Measurements from ENCODE around the gene WDR35. TPM values are rescaled to one million over a fixed set of nuclear protein-coding genes. Genes with fewer than 3 reads are reported as not detected.

WDR35 gene
- total RNA-seq, 1 experiment from 2014 or later = 16.7 TPM

- peaks cover 8% of the 10 kb centered on the region for H3K23me2 ChIP-seq (ENCODE audit: insufficient read length, low read depth, low read length, poor library complexity, severe bottlenecking)
- no peak overlapping the region for H4K8ac ChIP-seq (replicated peaks; ENCODE audit: insufficient read length, low read depth, low read length)
- Mint-ChIP-seq H3K27me3 (ENCODE audit: low read depth) (peaks cover 50% of the 10 kb centered on the region), H3K27ac (no peak overlapping the region), H3K4me3 (peak overlapping the region; percentile 74 to 82; a peak in 3 of 5 replicates), H3K9me3 (no peaks in the 10 kb centered on the region), H3K4me1 (peaks cover 4 to 15% of the 10 kb centered on the region in 2 experiments), H3K36me3 (ENCODE audit: insufficient read depth in 1 of 3, low read depth in 3 of 3) (no peaks in the 10 kb centered on the region; a peak in 1 of 7 replicates)
- H2AK5ac ChIP-seq (ENCODE audit: insufficient read length, low read length) = no peak overlapping the region
- H2BK15ac ChIP-seq (ENCODE audit: low read depth, low read length) = no peak overlapping the region
- no peak overlapping the region for H3K56ac ChIP-seq (ENCODE audit: insufficient read length, low read depth, low read length)
- H3K9me3 ChIP-seq (ENCODE audit: control insufficient read depth, low read depth, low read length) = no peaks in the 10 kb centered on the region
- no peak overlapping the region for H3K23ac ChIP-seq (ENCODE audit: insufficient read length, low read depth, low read length)
- no peak overlapping the region for H3T11ph ChIP-seq (ENCODE audit: low read length)
- H3K4me1 ChIP-seq (ENCODE audit: insufficient read depth, low read length) = no peaks in the 10 kb centered on the region
- H2BK12ac ChIP-seq (ENCODE audit: insufficient read length, low read depth, low read length) = no peak overlapping the region
- no peak overlapping the region for H2BK120ac ChIP-seq (ENCODE audit: low read depth, low read length, poor library complexity, severe bottlenecking)
- no peak for TF ChIP-seq CTCF (conservative IDR thresholded peaks at IDR 0.05)
- WGBS (ENCODE audit: extremely low coverage, insufficient read length, low lambda C conversion rate) = no CpG with 5 or more reads among the region's 7 CpGs
- H4K5ac ChIP-seq (ENCODE audit: insufficient read length, low read depth, low read length) = no peak overlapping the region
- H4K91ac ChIP-seq (ENCODE audit: insufficient read length, low read depth, low read length) = no peak overlapping the region
- no peaks in the 10 kb centered on the region for H4K20me1 ChIP-seq (ENCODE audit: control insufficient read depth, insufficient read depth, insufficient read length)
- DNase-seq = no peak
- no peaks in the 10 kb centered on the region for H3K79me2 ChIP-seq (ENCODE audit: insufficient read depth, low read length)
- no peak overlapping the region for H3K9ac ChIP-seq (ENCODE audit: extremely low read depth, insufficient read length, low read length)
- H3K18ac ChIP-seq (ENCODE audit: insufficient read length, low read depth, low read length) = no peak overlapping the region
- H3K79me1 ChIP-seq (ENCODE audit: insufficient read depth, low read depth, low read length, poor library complexity, severe bottlenecking) = no peaks in the 10 kb centered on the region
- peaks cover 5% of the 10 kb centered on the region; the same call in 1 of the 2 replicates for H3K27me3 ChIP-seq (ENCODE audit: insufficient read depth, low read length)
- no peak overlapping the region for H2BK5ac ChIP-seq (ENCODE audit: insufficient read length, low read length)
- no peak overlapping the region for H3K14ac ChIP-seq (ENCODE audit: insufficient read depth, low read length)
- no peak overlapping the region for H2AFZ ChIP-seq (ENCODE audit: low read length)
- H3K4me2 ChIP-seq (ENCODE audit: insufficient read depth, insufficient read length, low read length) = peak overlapping the region; percentile 74
- no peak overlapping the region for H2BK20ac ChIP-seq (ENCODE audit: low read depth, low read length, poor library complexity, severe bottlenecking)
- no peak overlapping the region for H3K4ac ChIP-seq (ENCODE audit: low read depth, low read length)
- H3K27ac ChIP-seq (ENCODE audit: insufficient read length, low read depth, low read length) = no peak overlapping the region
Observed at GRCh38 chr2:19868224-19868623, 121.7 kb downstream of the WDR35 start.

Data from H9 (cell line).